ENCODE data around the gene DKC1. TPM values are rescaled to one million over a fixed set of nuclear protein-coding genes. Genes with fewer than 3 reads are reported as not detected.

The DKC1 gene
- total and polyA plus RNA-seq, 7 donors = 21.2 to 61.0 (median 38.2) TPM

DNA sequence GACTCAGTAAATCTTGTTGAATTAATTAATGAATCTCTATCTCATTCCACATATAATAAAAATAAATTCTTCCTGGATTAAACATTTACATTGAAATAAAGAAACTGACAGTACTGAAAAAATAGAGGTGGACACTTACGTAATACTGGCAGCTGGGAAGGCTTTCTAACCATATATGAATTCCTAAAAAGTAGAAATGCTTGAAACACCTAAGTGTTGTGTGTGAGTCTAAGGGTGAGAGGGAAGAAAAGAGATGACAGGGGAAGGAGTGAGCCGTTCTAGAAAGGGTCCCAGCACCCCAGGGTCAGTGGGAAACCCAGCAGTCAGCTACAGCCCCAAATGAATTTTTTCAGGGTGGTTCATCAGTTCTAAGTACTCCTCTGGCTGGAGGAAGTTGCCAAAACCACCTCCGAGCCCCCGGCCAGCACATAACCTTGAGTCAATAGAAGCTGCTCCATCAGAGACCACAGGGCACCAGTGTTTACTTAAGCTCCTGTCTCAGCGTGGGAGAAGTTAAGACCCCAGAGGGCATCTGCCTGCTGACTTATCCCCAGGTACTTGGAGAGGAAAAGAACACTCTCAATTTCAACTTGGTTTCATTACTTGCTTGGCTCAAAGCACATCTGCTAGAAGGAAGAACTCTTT lies 30.1 kb upstream of the DKC1 start:
- 48 to 65% (median 64%) methylated on average over 5 of the region's 5 CpGs for WGBS, 3 donors
- DNase-seq = no peak
- Histone ChIP-seq H3K4me3 (no peak overlapping the region), H3K9me3 (no peaks in the 10 kb centered on the region), H3K36me3 (ENCODE audit: insufficient read depth in 1 of 2, low read depth in 1 of 2) (no peaks in the 10 kb centered on the region), H3K4me1 (peaks cover 53% of the 10 kb centered on the region), H3K27me3 (ENCODE audit: insufficient read depth in 3 of 3, low read length in 2 of 3) (no peaks in the 10 kb centered on the region), H3K27ac (peak overlapping the region; percentile 67)
- TF ChIP-seq, protein P1, sequence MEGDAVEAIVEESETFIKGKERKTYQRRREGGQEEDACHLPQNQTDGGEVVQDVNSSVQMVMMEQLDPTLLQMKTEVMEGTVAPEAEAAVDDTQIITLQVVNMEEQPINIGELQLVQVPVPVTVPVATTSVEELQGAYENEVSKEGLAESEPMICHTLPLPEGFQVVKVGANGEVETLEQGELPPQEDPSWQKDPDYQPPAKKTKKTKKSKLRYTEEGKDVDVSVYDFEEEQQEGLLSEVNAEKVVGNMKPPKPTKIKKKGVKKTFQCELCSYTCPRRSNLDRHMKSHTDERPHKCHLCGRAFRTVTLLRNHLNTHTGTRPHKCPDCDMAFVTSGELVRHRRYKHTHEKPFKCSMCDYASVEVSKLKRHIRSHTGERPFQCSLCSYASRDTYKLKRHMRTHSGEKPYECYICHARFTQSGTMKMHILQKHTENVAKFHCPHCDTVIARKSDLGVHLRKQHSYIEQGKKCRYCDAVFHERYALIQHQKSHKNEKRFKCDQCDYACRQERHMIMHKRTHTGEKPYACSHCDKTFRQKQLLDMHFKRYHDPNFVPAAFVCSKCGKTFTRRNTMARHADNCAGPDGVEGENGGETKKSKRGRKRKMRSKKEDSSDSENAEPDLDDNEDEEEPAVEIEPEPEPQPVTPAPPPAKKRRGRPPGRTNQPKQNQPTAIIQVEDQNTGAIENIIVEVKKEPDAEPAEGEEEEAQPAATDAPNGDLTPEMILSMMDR (IDR thresholded peaks at IDR 0.05) = no peak
- intact Hi-C loops (cut with DNase I) = no loop called here
- no peak for ATAC-seq

DNA sequence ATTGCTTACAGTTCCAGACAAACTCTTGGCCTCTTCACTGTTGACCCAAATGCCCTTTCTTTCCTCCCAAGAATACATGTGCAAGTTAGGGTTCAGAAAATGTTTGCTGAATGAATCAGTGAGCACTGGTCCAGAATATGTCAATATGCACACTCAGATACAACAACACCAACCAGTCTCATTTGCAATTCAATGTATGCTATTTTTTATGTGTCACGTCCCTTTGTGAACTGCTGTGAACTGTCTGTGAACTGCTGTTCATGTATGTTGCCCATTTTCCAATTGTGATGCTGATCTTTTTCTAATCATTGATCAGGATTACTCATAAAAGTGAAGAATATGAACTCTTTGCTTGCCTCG lies 29.6 kb upstream of the DKC1 start:
- Histone ChIP-seq H3K27ac (no peak overlapping the region), H3K4me3 (no peak overlapping the region), H3K36me3 (ENCODE audit: insufficient read depth in 1 of 2, low read depth in 1 of 2) (no peaks in the 10 kb centered on the region), H3K4me1 (peaks cover 55% of the 10 kb centered on the region), H3K27me3 (ENCODE audit: insufficient read depth in 3 of 3, low read length in 2 of 3) (no peaks in the 10 kb centered on the region), H3K9me3 (no peaks in the 10 kb centered on the region)
- intact Hi-C loops (cut with DNase I) = no loop called here
- DNase-seq (no peak), ATAC-seq (no peak)
- TF ChIP-seq, protein P1 (IDR thresholded peaks at IDR 0.05) = no peak
- 73 to 88% (median 81%) methylated on average over 2 of the region's 2 CpGs for WGBS, 3 donors

DNA sequence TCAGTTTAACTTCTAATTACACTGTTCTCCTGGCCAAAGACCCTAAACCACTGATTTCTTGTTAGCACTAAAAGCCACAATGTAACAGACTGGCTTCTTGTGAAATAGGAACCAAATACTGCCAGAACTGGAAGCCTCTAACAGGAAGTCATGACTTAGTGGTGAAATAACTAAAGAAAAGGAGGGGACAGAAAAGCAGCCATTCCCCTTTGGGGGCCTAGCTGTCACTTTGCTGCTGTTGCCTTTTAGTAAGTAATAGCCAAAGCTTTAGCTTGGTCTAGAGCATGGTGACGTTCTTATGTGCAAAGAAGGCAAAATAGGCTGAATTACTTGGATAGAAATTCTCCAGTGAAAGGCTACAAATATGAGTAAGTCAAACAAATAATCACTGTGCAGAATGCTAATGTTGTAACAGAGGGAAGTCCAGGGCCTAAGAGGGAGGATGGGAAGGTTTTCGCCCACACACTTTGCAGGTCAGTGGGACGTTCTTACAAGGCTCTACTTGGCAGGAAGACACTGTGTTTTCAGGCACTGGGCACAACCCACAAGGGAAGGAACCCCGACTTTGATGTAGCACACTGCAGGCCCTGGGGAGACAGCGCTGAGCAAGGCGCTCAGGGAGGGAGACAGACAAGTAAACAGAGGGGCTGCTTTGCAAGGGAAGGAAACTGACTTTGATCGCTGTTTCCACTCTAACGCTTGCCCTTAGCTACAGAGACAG lies 28.4 kb upstream of the DKC1 start:
- DNase-seq (peak in 1 of 2 donors; percentile 21), ATAC-seq (no peak)
- Histone ChIP-seq H3K36me3 (ENCODE audit: insufficient read depth in 1 of 2, low read depth in 1 of 2) (no peaks in the 10 kb centered on the region), H3K27me3 (ENCODE audit: insufficient read depth in 3 of 3, low read length in 2 of 3) (no peaks in the 10 kb centered on the region), H3K4me1 (peaks cover 48% of the 10 kb centered on the region), H3K9me3 (no peaks in the 10 kb centered on the region), H3K4me3 (no peak overlapping the region), H3K27ac (peak overlapping the region; percentile 65)
- TF ChIP-seq, protein P1 (IDR thresholded peaks at IDR 0.05) = no peak
- 54 to 56% (median 55%) methylated on average over 7 to 8 of the region's 8 CpGs for WGBS, 3 donors
- intact Hi-C loops (cut with DNase I) = no loop called here

DNA sequence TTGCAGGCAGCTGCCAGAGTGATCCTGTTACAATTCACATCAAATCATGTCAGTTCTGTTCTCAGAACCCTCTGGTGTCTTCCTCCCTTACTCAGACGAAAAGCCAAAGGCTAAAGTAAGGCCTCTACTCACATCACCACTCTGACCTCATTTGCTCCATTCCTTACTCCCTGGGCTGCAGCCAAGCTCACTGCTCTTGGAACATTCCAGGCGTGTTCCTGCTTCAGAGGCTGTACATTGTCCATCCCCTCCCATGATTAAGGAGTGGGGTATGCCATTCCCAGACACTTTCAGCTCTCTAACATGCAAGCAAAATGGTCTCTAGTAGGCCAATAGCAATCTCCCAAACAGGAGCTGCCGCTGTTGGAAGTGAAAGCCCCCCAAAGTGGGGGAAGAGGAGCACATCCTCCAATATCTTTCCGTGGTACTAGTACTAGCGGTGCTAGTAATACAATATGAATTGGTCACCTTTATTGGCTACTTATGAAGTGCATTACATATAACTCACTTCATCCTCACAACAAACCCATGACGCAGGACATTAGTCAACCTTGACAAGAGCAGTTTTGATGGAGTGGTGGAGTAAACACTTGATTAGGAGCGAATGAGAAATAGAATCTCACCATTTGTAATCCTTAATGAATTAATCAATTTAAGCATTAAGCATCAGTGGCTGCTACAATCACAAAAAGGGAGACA lies 26.8 kb upstream of the DKC1 start:
- Histone ChIP-seq H3K27me3 (ENCODE audit: insufficient read depth in 3 of 3, low read length in 2 of 3) (no peaks in the 10 kb centered on the region), H3K27ac (peak overlapping the region; percentile 65), H3K36me3 (ENCODE audit: insufficient read depth in 1 of 2, low read depth in 1 of 2) (no peaks in the 10 kb centered on the region), H3K9me3 (no peaks in the 10 kb centered on the region), H3K4me3 (no peak overlapping the region), H3K4me1 (peaks cover 32% of the 10 kb centered on the region)
- WGBS, 3 donors = 51 to 63% (median 55%) methylated on average over 7 of the region's 7 CpGs
- intact Hi-C loops (cut with DNase I) = no loop called here
- TF ChIP-seq, protein P1 (IDR thresholded peaks at IDR 0.05) = no peak
- ATAC-seq (peak; percentile 48 to 78 (median 74)), DNase-seq (peak; percentile 69 to 75)

Data from psoas muscle (tissue), 8 donors.